GM12892 (cell line): Measurements from ENCODE around the gene OTC.

Experiments
- POLR2A ChIP-seq: IDR thresholded peaks from 2 replicates; pipeline ENCODE4 v1.6.1; 2011; ENCODE audit warnings: low read depth, low read length, control low read depth
- POLR2AphosphoS5 ChIP-seq: IDR thresholded peaks from 2 replicates; pipeline ENCODE4 v1.6.1; 2011; ENCODE audit warnings: low read depth, low read length, control low read depth
- TAF1 ChIP-seq: IDR thresholded peaks from 2 replicates; pipeline ENCODE4 v1.6.1; 2011; ENCODE audit warnings: low read depth, mild to moderate bottlenecking, control low read depth, low read length, borderline replicate concordance

DNA sequence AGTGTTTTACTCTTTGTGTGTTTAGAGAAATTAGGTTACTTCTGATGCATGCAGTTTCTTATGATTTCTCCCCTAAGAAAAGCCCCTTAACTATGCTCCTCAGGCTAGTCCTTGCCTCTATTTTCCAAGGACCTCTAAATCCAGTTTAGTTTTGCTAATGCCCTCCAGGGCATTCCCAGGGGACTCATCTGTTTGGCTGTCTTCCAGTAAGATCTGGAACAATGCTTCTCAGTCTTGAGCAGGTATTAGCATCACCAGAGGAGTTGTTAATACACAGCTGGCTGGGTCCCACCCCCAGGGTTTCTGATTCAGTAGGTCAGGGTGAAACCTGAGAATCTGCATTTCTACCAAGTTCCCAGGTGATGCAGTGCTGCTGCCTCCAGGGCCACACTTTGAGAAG is 56.9 kb downstream of the OTC start:
- TF ChIP-seq POLR2A (no peak), POLR2AphosphoS5 (no peak), TAF1 (no peak)
